Kidney (tissue), 14 donors: Measurements from ENCODE around the gene PDCD5. TPM values are rescaled to one million over a fixed set of nuclear protein-coding genes. Genes with fewer than 3 reads are reported as not detected.

Source experiments
- DNase-seq, 5 donors: peaks; one replicate each; pipeline ENCODE4 v3.0.0-alpha.2; 2013 to 2020
- FAIRE-seq: peaks from 2 replicates; lab custom pipeline; 2012; peaks lifted over from hg19 to GRCh38; lab: Jason Lieb, UNC
- H3K27ac ChIP-seq, 2 donors: one replicate each; pipeline ENCODE4 v1.7.0; 2013; ENCODE audit warnings: low read depth in 2 of 2, low read length in 2 of 2, inconsistent platforms in 1 of 2
- H3K27me3 ChIP-seq: one replicate; pipeline ENCODE4 v1.7.1; 2013; ENCODE audit warnings: low read length, inconsistent platforms; ENCODE audit not compliant: control insufficient read depth, insufficient read depth
- H3K36me3 ChIP-seq, 3 donors: one replicate each; pipeline versions ENCODE4 v1.7.0 to v1.7.1; 2013; ENCODE audit warnings: low read length in 3 of 3, control low read depth in 1 of 3, inconsistent platforms in 1 of 3; ENCODE audit not compliant: insufficient read depth in 3 of 3, control insufficient read depth in 2 of 3
- H3K4me1 ChIP-seq, 3 donors: one replicate each; pipeline versions ENCODE4 v1.7.0 to v1.7.1; 2013; ENCODE audit warnings: low read length in 3 of 3, inconsistent platforms in 1 of 3, low read depth in 1 of 3; ENCODE audit not compliant: control insufficient read depth in 2 of 3, insufficient read depth in 2 of 3
- H3K4me3 ChIP-seq, 3 donors: one replicate each; pipeline versions ENCODE4 v1.7.0 to v1.8.1; 2013; ENCODE audit warnings: low read length in 3 of 3, control low read depth in 1 of 3, inconsistent platforms in 1 of 3
- H3K9ac ChIP-seq, 3 donors: one replicate each; pipeline versions ENCODE4 v1.7.0 to v1.7.1; 2013; ENCODE audit warnings: low read length in 3 of 3, control low read depth in 1 of 3, inconsistent platforms in 1 of 3
- H3K9me3 ChIP-seq, 3 donors: one replicate each; pipeline versions ENCODE4 v1.7.0 to v1.7.1; 2013; ENCODE audit warnings: low read length in 3 of 3, control low read depth in 1 of 3, inconsistent platforms in 1 of 3; ENCODE audit not compliant: control insufficient read depth in 2 of 3, insufficient read depth in 1 of 3
- CTCF ChIP-seq: IDR thresholded peaks from 3 replicates; pipeline ENCODE4 v1.5.1; 2012; ENCODE audit warnings: mild to moderate bottlenecking, moderate library complexity, borderline replicate concordance; ENCODE audit not compliant: insufficient read depth; ENCODE audit errors: extremely low read depth
- intact Hi-C: fragments of 100-400 bp; cut with DNase I; formaldehyde crosslinking; loops from one replicate; pipeline ENCODE4 v1.11.1; 2022
- polyA plus RNA-seq: library from polyadenylated mRNA; stranded (reverse); fragments of 350-450 nt; fragmentation: Illumina TruSeq; extraction: RNeasy Lipid Tissue Mini Kit (QIAGEN cat#74804); gene quantifications from one replicate; pipeline ENCODE4 v1.2.3, GENCODE V29; 2014; ENCODE audit warnings: low read depth, low replicate concordance; ENCODE audit not compliant: insufficient read depth
- total RNA-seq: library from RNA; stranded (reverse); fragmentation: NEBNext Ultra II Directional; extraction: Animal tissue kit (Norgen Biotek cat#: 25700); gene quantifications from one replicate; pipeline ENCODE4 v1.2.1, GENCODE V29; 2021
- donor health status: control.
- donor health status: control.
- donor health status: control.
- donor health status: control.
- donor health status: control.
- donor health status: DM: yes; HTN: yes; CAD: no.
- donor health status: Normal renal cell carcinoma (clear cell type).

The PDCD5 gene
- total and polyA plus RNA-seq, 2 donors from 2014 or later = 62.6 to 116 TPM

GRCh38 chr19:32619051-32619685 is 38.2 kb downstream of the PDCD5 start:
- Histone ChIP-seq H3K9me3 (no peaks in the 10 kb centered on the region), H3K36me3 (peaks cover 2 to 32% (median 26%) of the 10 kb centered on the region in 3 donors), H3K9ac (no peak overlapping the region), H3K4me1 (no peaks in the 10 kb centered on the region), H3K4me3 (no peak overlapping the region), H3K27ac (no peak overlapping the region), H3K27me3 (no peaks in the 10 kb centered on the region)
- DNase-seq = no peak
- FAIRE-seq = no peak
- TF ChIP-seq CTCF = no peak
- intact Hi-C loops = no loop called here

GRCh38 chr19:32622002-32622401 is 41.0 kb downstream of the PDCD5 start:
- Histone ChIP-seq H3K9me3 (no peaks in the 10 kb centered on the region), H3K9ac (no peak overlapping the region), H3K36me3 (peaks cover 2 to 16% (median 14%) of the 10 kb centered on the region in 3 donors), H3K27ac (no peak overlapping the region), H3K4me1 (no peaks in the 10 kb centered on the region), H3K4me3 (no peak overlapping the region), H3K27me3 (no peaks in the 10 kb centered on the region)
- TF ChIP-seq CTCF = no peak
- no peak for FAIRE-seq
- no peak for DNase-seq
- intact Hi-C loops = no loop called here

- intact Hi-C loops = no loop called here
- no peak overlapping the region for H3K4me3 ChIP-seq
- H3K4me1 ChIP-seq = no peaks in the 10 kb centered on the region
- H3K27ac ChIP-seq = no peak overlapping the region
- H3K27me3 ChIP-seq = no peaks in the 10 kb centered on the region
- H3K9me3 ChIP-seq = no peaks in the 10 kb centered on the region
- peaks cover 2 to 24% (median 19%) of the 10 kb centered on the region in 3 donors for H3K36me3 ChIP-seq
- no peak overlapping the region for H3K9ac ChIP-seq
- DNase-seq = no peak
- no peak for FAIRE-seq
- TF ChIP-seq CTCF = no peak
Measured at GRCh38 chr19:32624410-32624809, 43.4 kb downstream of the PDCD5 start.
